GM23338 (cell line): ENCODE data around the gene PDCD11. TPM values are rescaled to one million over a fixed set of nuclear protein-coding genes. Genes with fewer than 3 reads are reported as not detected.

Source experiments
- ATAC-seq: fragments of 200-7000 bp; cut with Tn5 transposase; 3 replicates; pipeline ENCODE4 v1.9.1; 2020
- DNase-seq: peaks from one replicate; pipeline ENCODE4 v3.0.0-alpha.2; 2015; ENCODE audit warnings: low spot score
- H2AFZ ChIP-seq: fragments of 200-600 bp; sonication (generic); 2 replicates; pipeline ENCODE4 v1.8.0; 2016; ENCODE audit warnings: antibody characterized with exemption, mild to moderate bottlenecking, moderate library complexity
- H3F3A ChIP-seq: fragments of 200-600 bp; sonication (generic); replicated peaks from 2 replicates; pipeline ENCODE4 v1.8.0; 2017; ENCODE audit warnings: antibody characterized with exemption, mixed run types, low read depth
- H3K27ac ChIP-seq: fragments of 200-600 bp; sonication (generic); 2 replicates; pipeline ENCODE4 v1.6.1; 2016; ENCODE audit warnings: low read depth
- H3K27me3 ChIP-seq: fragments of 200-600 bp; sonication (generic); 2 replicates; pipeline ENCODE4 v1.8.0; 2016; ENCODE audit warnings: mild to moderate bottlenecking, mixed run types, moderate library complexity; ENCODE audit not compliant: insufficient read depth
- H3K36me3 ChIP-seq: fragments of 200-600 bp; sonication (generic); 2 replicates; pipeline ENCODE4 v1.8.0; 2016; ENCODE audit warnings: mild to moderate bottlenecking; ENCODE audit not compliant: insufficient read depth
- H3K4me1 ChIP-seq: fragments of 200-600 bp; sonication (generic); 2 replicates; pipeline ENCODE4 v1.8.0; 2016; ENCODE audit warnings: mild to moderate bottlenecking, moderate library complexity; ENCODE audit not compliant: insufficient read depth
- H3K4me2 ChIP-seq: fragments of 200-600 bp; sonication (generic); 2 replicates; pipeline ENCODE4 v1.7.1; 2017; ENCODE audit warnings: mixed run types
- H3K4me3 ChIP-seq: fragments of 200-600 bp; sonication (generic); 2 replicates; pipeline ENCODE4 v1.6.1; 2016; ENCODE audit warnings: mixed run types
- H3K79me2 ChIP-seq: fragments of 200-600 bp; sonication (generic); replicated peaks from 2 replicates; pipeline ENCODE4 v1.8.0; 2017; ENCODE audit warnings: mild to moderate bottlenecking; ENCODE audit not compliant: insufficient read depth
- H3K9me2 ChIP-seq: fragments of 200-600 bp; sonication (generic); 2 replicates; pipeline ENCODE4 v1.8.0; 2017; ENCODE audit not compliant: insufficient read depth
- H4K20me1 ChIP-seq: fragments of 200-600 bp; sonication (generic); replicated peaks from 2 replicates; pipeline ENCODE4 v1.8.0; 2017; ENCODE audit warnings: mild to moderate bottlenecking; ENCODE audit not compliant: insufficient read depth
- H3K27ac Mint-ChIP-seq: 2 replicates; pipeline ENCODE4 v1.8.0; 2020; ENCODE audit warnings: inconsistent platforms, mild to moderate bottlenecking, moderate library complexity, mixed read lengths
- H3K27me3 Mint-ChIP-seq: 3 replicates; pipeline ENCODE4 v1.8.0; 2022; ENCODE audit warnings: low read depth, mild to moderate bottlenecking, moderate library complexity, mixed read lengths, inconsistent platforms; ENCODE audit not compliant: insufficient read depth, poor library complexity
- H3K36me3 Mint-ChIP-seq: 3 replicates; pipeline ENCODE4 v1.8.0; 2021; ENCODE audit warnings: low read depth, mild to moderate bottlenecking, inconsistent platforms, moderate library complexity, mixed read lengths
- H3K4me1 Mint-ChIP-seq: 3 replicates; pipeline ENCODE4 v1.8.0; 2020; ENCODE audit warnings: mild to moderate bottlenecking, inconsistent platforms, mixed read lengths
- H3K4me3 Mint-ChIP-seq: 3 replicates; pipeline ENCODE4 v1.8.0; 2021; ENCODE audit warnings: moderate library complexity, mild to moderate bottlenecking, inconsistent platforms, mixed read lengths
- H3K9me3 Mint-ChIP-seq: 3 replicates; pipeline ENCODE4 v1.8.0; 2020; ENCODE audit warnings: moderate library complexity, mild to moderate bottlenecking, inconsistent platforms, mixed read lengths
- EZH2 ChIP-seq: fragments of 200-600 bp; sonication (generic); IDR thresholded peaks from one replicate; pipeline ENCODE4 v1.8.0; 2017; ENCODE audit warnings: antibody characterized with exemption, mild to moderate bottlenecking, low read depth; ENCODE audit not compliant: unreplicated experiment
- ZNF331 ChIP-seq: fragments of 250-450 bp; sonication (Bioruptor Pico); IDR thresholded peaks from 2 replicates; pipeline ENCODE4 v1.5.0; 2020; ENCODE audit warnings: low read depth, mild to moderate bottlenecking, moderate library complexity
- polyA plus RNA-seq: library from polyadenylated mRNA; unstranded; fragments of >200 nt; fragmentation: Nextera tagmentation; extraction: Ambion mirVana; gene quantifications from 2 replicates; pipeline ENCODE4 v1.2.1, GENCODE V29; 2016
- total RNA-seq: library from RNA; depleted of rRNA; stranded (reverse); fragments of >200 nt; shearing (Covaris generic); gene quantifications from 2 replicates; pipeline ENCODE4 v1.2.3, GENCODE V29; 2014
- TF ChIP-seq, protein P1 (sequence below): IDR thresholded peaks from 2 replicates; pipeline ENCODE4 v1.6.1; 2016; ENCODE audit warnings: antibody characterized with exemption
- TF ChIP-seq, protein P2 (sequence below): fragments of 250-450 bp; sonication (Bioruptor Pico); IDR thresholded peaks from 2 replicates; pipeline ENCODE4 v1.5.0; 2020; ENCODE audit warnings: mild to moderate bottlenecking, moderate library complexity

PDCD11 gene
- total and polyA plus RNA-seq, 2 experiments from 2014 or later, result 82.1 to 87.8 TPM

DNA sequence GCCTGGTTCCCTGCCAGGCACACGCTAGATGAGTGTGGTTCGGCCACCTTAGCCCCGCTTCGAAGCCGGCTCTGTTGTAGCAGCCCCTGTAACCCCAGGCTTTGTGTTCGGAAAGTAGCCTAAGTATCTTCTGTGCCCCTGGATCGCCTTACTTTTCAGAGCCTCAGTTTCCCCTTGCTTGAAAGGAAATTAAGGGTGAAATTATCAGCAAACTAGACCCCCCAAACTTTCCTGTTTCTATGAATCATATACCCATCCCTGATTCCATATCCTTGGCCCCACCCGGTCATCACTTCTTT, 312 bp downstream of the PDCD11 start:
- Histone ChIP-seq H2AFZ (peak overlapping the region; percentile 44; the same call in 1 of the 2 replicates), H3K4me3 (peak overlapping the region; percentile 80), H3K27ac (no peak overlapping the region), H3K9me2 (no peaks in the 10 kb centered on the region), H4K20me1 (peaks cover 15% of the 10 kb centered on the region; the same call in 1 of the 2 replicates), H3K4me1 (peaks cover 9% of the 10 kb centered on the region), H3K4me2 (peak overlapping the region; percentile 90), H3K27me3 (no peaks in the 10 kb centered on the region), H3F3A (no peaks in the 10 kb centered on the region), H3K36me3 (peaks cover 28% of the 10 kb centered on the region), H3K79me2 (peaks cover 56% of the 10 kb centered on the region)
- H3K4me1 Mint-ChIP-seq, result peaks cover 20% of the 10 kb centered on the region
- peaks cover 70% of the 10 kb centered on the region for H3K36me3 Mint-ChIP-seq
- H3K9me3 Mint-ChIP-seq, result no peaks in the 10 kb centered on the region; the same call in 1 of the 3 replicates
- ATAC-seq (no peak), DNase-seq (no peak)
- peak overlapping the region; percentile 86 for H3K27ac Mint-ChIP-seq
- peaks cover 4% of the 10 kb centered on the region for H3K27me3 Mint-ChIP-seq
- H3K4me3 Mint-ChIP-seq, result peak overlapping the region; percentile 98
- TF ChIP-seq, protein P1, sequence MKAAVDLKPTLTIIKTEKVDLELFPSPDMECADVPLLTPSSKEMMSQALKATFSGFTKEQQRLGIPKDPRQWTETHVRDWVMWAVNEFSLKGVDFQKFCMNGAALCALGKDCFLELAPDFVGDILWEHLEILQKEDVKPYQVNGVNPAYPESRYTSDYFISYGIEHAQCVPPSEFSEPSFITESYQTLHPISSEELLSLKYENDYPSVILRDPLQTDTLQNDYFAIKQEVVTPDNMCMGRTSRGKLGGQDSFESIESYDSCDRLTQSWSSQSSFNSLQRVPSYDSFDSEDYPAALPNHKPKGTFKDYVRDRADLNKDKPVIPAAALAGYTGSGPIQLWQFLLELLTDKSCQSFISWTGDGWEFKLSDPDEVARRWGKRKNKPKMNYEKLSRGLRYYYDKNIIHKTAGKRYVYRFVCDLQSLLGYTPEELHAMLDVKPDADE, result no peak

DNA sequence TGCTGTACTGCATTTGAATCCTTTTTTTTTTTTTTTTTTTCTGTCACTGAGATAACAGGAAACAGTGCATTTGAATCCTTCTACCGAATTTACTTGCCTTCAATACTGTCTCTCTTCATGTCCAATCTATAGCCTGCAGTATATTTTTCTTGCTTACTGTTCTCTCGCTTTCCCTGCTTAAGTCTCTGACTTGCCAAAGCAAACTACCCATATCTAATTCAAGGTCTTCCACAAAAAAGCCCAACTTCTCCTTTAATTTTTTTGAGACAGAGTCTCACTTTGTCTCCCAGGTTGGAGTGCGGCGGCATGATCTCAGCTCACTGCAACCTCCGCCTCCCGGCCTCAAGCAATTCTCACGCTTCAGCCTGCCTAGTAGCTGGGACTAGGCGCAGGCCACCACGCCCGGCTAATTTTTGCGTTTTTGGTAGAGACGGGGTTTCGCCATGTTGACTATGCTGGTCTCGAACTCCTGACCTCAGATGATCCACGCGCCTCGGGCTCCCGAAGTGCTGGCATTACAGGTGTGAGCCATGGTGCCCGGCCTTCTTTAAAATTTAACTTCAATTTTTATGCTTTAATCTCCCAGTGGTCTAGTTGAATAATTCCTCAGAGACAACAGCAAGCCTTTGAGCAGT, 882 bp downstream of the PDCD11 start:
- H2AFZ ChIP-seq, result no peak overlapping the region
- no peak for DNase-seq
- Mint-ChIP-seq H3K4me1 (peaks cover 20% of the 10 kb centered on the region), H3K4me3 (peak overlapping the region; percentile 98), H3K27ac (peak overlapping the region; percentile 55; the same call in 1 of the 2 replicates), H3K9me3 (no peaks in the 10 kb centered on the region; the same call in 1 of the 3 replicates), H3K36me3 (peaks cover 70% of the 10 kb centered on the region), H3K27me3 (peaks cover 4% of the 10 kb centered on the region)
- no peaks in the 10 kb centered on the region for H3F3A ChIP-seq
- no peak overlapping the region for H3K27ac ChIP-seq
- no peaks in the 10 kb centered on the region for H3K27me3 ChIP-seq
- peak overlapping the region; percentile 90 for H3K4me2 ChIP-seq
- peaks cover 32% of the 10 kb centered on the region for H3K36me3 ChIP-seq
- TF ChIP-seq, protein P1, result no peak
- TF ChIP-seq, protein P2, sequence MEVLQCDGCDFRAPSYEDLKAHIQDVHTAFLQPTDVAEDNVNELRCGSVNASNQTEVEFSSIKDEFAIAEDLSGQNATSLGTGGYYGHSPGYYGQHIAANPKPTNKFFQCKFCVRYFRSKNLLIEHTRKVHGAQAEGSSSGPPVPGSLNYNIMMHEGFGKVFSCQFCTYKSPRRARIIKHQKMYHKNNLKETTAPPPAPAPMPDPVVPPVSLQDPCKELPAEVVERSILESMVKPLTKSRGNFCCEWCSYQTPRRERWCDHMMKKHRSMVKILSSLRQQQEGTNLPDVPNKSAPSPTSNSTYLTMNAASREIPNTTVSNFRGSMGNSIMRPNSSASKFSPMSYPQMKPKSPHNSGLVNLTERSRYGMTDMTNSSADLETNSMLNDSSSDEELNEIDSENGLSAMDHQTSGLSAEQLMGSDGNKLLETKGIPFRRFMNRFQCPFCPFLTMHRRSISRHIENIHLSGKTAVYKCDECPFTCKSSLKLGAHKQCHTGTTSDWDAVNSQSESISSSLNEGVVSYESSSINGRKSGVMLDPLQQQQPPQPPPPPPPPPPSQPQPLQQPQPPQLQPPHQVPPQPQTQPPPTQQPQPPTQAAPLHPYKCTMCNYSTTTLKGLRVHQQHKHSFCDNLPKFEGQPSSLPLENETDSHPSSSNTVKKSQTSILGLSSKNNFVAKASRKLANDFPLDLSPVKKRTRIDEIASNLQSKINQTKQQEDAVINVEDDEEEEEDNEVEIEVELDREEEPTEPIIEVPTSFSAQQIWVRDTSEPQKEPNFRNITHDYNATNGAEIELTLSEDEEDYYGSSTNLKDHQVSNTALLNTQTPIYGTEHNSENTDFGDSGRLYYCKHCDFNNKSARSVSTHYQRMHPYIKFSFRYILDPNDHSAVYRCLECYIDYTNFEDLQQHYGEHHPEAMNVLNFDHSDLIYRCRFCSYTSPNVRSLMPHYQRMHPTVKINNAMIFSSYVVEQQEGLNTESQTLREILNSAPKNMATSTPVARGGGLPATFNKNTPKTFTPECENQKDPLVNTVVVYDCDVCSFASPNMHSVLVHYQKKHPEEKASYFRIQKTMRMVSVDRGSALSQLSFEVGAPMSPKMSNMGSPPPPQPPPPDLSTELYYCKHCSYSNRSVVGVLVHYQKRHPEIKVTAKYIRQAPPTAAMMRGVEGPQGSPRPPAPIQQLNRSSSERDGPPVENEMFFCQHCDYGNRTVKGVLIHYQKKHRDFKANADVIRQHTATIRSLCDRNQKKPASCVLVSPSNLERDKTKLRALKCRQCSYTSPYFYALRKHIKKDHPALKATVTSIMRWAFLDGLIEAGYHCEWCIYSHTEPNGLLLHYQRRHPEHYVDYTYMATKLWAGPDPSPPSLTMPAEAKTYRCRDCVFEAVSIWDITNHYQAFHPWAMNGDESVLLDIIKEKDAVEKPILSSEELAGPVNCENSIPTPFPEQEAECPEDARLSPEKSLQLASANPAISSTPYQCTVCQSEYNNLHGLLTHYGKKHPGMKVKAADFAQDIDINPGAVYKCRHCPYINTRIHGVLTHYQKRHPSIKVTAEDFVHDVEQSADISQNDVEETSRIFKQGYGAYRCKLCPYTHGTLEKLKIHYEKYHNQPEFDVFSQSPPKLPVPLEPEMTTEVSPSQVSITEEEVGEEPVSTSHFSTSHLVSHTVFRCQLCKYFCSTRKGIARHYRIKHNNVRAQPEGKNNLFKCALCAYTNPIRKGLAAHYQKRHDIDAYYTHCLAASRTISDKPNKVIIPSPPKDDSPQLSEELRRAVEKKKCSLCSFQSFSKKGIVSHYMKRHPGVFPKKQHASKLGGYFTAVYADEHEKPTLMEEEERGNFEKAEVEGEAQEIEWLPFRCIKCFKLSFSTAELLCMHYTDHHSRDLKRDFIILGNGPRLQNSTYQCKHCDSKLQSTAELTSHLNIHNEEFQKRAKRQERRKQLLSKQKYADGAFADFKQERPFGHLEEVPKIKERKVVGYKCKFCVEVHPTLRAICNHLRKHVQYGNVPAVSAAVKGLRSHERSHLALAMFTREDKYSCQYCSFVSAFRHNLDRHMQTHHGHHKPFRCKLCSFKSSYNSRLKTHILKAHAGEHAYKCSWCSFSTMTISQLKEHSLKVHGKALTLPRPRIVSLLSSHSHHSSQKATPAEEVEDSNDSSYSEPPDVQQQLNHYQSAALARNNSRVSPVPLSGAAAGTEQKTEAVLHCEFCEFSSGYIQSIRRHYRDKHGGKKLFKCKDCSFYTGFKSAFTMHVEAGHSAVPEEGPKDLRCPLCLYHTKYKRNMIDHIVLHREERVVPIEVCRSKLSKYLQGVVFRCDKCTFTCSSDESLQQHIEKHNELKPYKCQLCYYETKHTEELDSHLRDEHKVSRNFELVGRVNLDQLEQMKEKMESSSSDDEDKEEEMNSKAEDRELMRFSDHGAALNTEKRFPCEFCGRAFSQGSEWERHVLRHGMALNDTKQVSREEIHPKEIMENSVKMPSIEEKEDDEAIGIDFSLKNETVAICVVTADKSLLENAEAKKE, result no peak
- TF ChIP-seq ZNF331 (CRISPR knock-in tag) (no peak), EZH2 (no peak)
- peaks cover 19% of the 10 kb centered on the region; the same call in 1 of the 2 replicates for H4K20me1 ChIP-seq
- H3K4me1 ChIP-seq, result peaks cover 9% of the 10 kb centered on the region
- peaks cover 56% of the 10 kb centered on the region for H3K79me2 ChIP-seq
- H3K4me3 ChIP-seq, result peak overlapping the region; percentile 80
- no peak for ATAC-seq
- no peaks in the 10 kb centered on the region for H3K9me2 ChIP-seq
